PC-3 (cell line): ENCODE results near the gene ZNF672.

Experiments
- EZH2phosphoT487 ChIP-seq: fragments of 300-600 bp; sonication (generic); IDR thresholded peaks from 2 replicates; pipeline ENCODE4 v1.6.1; 2018; ENCODE audit warnings: mild to moderate bottlenecking, antibody characterized with exemption, low read length, borderline replicate concordance
- TF ChIP-seq, protein P1 (sequence below): fragments of 300-600 bp; sonication (generic); conservative IDR thresholded peaks from 2 replicates; pipeline ENCODE4 v1.5.1; 2017; ENCODE audit warnings: antibody characterized with exemption, low read depth, mild to moderate bottlenecking, low read length

DNA sequence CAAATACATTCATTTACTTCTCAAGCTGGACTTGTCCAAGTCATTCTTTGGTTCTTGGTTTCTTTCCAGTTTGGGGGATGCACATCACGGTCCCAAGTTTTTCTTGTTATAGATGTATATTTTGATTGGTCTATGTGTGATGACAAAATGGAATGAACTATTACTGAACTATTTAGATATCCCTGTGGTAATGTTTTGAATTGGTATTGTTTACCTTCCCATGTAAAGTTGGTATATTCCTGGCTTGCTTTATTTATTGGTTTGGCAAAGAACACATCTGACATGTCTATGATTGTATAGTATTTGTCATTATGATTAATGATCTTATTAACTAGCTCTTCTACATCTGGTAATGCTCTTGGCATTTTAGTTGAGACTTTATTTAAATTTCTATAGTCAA lies 43.2 kb downstream of the ZNF672 start:
- TF ChIP-seq, protein P1, sequence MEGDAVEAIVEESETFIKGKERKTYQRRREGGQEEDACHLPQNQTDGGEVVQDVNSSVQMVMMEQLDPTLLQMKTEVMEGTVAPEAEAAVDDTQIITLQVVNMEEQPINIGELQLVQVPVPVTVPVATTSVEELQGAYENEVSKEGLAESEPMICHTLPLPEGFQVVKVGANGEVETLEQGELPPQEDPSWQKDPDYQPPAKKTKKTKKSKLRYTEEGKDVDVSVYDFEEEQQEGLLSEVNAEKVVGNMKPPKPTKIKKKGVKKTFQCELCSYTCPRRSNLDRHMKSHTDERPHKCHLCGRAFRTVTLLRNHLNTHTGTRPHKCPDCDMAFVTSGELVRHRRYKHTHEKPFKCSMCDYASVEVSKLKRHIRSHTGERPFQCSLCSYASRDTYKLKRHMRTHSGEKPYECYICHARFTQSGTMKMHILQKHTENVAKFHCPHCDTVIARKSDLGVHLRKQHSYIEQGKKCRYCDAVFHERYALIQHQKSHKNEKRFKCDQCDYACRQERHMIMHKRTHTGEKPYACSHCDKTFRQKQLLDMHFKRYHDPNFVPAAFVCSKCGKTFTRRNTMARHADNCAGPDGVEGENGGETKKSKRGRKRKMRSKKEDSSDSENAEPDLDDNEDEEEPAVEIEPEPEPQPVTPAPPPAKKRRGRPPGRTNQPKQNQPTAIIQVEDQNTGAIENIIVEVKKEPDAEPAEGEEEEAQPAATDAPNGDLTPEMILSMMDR = no peak
- TF ChIP-seq EZH2phosphoT487 = no peak
